Measurements from ENCODE around the gene XRCC1.

XRCC1 gene

DNA sequence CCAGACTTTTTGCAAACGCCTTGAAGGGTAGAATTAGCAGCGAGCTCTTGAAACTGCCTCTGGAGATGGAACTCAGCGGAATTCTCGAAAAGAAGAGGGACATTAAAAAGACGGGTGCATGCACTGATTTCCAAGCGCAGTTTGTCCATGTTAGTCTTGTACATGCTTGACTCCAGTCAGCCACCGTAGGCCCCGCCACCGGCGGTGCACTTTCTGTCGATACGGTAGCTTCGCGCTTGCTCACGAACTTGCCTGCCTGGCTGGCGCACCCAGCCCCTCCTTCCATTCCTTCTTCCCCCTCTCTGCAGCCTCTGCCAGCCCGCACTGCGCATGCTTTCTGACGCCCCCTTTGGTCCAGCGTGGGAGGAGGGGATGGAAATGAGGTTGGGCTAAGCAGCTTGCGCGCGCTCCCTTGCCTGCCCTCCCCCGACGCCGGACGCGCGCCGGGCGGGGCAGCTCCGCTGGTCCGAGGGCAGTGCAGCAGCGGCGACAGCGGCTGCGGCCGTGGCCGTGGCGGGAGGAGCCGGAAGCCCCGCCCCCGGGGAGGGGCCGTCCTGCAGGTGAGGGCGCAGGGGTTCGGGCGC, 42.3 kb downstream of the XRCC1 start, which contains the start of gene ZNF575:
Gene ZNF575, plus strand, starts transcription at position 227 of the 584 bp plus-strand sequence. CDS start 1,235 bp downstream, outside the sequence.
- DNase-seq (ENCODE audit: insufficient read length, low spot score) = peak; percentile 55
- TF ChIP-seq, protein P1, sequence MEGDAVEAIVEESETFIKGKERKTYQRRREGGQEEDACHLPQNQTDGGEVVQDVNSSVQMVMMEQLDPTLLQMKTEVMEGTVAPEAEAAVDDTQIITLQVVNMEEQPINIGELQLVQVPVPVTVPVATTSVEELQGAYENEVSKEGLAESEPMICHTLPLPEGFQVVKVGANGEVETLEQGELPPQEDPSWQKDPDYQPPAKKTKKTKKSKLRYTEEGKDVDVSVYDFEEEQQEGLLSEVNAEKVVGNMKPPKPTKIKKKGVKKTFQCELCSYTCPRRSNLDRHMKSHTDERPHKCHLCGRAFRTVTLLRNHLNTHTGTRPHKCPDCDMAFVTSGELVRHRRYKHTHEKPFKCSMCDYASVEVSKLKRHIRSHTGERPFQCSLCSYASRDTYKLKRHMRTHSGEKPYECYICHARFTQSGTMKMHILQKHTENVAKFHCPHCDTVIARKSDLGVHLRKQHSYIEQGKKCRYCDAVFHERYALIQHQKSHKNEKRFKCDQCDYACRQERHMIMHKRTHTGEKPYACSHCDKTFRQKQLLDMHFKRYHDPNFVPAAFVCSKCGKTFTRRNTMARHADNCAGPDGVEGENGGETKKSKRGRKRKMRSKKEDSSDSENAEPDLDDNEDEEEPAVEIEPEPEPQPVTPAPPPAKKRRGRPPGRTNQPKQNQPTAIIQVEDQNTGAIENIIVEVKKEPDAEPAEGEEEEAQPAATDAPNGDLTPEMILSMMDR (IDR thresholded peaks at IDR 0.05; ENCODE audit: insufficient read depth, missing control alignments) = no peak
- no peak for FAIRE-seq

DNA sequence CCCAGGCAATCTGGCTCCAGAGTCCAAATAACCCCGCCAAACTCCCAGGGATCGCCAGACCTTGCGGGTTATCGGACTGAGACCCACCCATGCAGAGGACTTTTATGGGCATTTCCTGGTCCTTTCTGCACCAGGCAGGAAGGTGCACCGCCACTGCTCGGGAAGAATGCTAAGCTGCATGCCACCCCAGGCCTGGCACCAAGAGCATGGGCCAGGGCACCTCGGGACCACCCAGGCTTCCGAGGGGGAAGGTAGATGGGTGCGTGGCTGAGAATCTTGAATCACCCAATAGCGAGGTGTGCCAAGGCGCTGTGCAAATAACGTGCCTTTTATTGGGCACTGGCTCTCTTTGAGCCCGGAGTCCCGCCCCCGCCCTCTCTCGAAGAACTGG, 42.8 kb downstream of the XRCC1 start:
- TF ChIP-seq, protein P1 (IDR thresholded peaks at IDR 0.05; ENCODE audit: insufficient read depth, missing control alignments) = no peak
- FAIRE-seq (no peak), DNase-seq (ENCODE audit: insufficient read length, low spot score) (no peak)

DNA sequence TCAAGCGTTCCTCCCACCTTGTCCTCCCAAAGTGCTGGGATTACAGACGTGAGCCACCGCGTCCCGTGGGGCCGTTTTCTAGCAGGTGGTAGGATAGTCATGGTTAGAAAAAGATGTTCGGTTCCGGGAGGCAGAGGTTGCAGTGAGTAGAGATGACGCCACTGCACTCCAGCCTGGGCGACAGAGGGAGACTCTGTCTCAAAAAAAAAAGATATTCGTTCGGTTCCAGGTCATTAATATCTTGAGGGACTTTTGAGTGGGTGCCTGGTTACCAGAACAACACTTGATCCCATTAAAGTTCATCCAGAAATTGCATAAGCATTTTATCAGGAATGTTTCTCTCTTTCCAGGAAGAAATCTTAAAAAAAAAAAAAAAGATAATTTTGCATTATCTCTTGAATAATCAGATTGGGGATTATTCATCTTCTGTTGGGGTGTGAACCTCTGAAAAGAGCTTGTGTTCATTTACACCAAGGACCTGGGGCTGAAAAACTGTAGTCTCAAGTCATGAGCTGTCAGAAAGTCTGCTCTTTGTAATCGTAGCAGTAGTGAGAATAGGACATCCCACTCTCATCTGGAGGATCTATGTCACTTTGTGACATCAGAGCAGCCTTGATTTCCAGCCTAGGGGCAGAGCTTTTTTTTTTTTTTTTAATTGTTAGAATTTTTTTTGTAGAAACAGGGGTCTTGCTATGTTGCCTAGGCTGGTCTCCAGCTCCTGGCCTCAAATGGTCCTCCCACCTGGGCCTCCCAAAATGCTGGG, 47.3 kb downstream of the XRCC1 start:
- TF ChIP-seq, protein P1 (IDR thresholded peaks at IDR 0.05; ENCODE audit: insufficient read depth, missing control alignments) = no peak
- no peak for DNase-seq (ENCODE audit: insufficient read length, low spot score)
- FAIRE-seq = no peak

DNA sequence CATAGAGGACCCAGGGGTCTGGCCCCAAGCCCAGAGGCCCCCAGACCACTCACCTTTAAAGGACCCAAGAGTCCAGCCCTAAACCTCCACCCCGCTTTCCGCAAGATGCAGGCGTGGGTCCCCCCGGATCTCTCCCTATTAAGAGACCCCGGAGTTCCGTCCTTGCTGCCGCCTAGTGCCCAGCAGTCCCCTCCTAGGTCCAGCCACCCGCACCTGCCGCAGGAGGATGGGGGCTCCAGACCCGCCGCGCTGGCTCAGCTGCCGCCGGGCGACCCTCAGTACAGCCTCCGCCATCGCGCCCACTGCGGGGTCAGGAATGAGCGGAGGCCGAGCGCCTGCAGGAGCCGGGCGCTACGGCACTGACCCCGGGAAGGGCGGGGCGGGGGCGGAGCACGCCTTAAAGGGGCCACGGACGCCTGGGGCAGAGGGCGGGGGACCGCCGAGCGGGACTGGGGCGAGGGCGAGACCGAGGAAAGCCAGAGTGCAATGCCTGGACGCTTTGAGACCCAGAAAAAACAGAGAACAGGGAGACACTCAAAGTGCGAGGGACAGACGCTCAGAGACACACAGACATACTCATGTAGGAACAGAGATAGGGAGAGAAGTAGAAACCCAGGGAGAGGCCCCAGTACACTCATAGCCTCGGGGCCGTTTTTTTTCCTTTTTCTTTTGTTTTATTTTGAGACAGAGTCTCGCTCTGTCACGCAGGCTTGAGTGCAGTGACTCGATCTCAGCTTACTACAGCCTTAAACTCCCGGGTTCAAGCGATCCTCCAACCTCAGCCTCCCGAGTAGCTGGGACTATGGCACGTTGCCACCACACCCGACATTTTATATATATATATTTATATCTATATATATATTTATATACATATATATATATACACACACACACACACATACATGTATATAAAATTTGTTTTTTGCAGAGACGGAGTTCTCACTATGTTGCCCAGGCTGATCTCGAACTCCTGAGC, 48.2 kb downstream of the XRCC1 start, which contains the start of gene ETHE1:
Gene ETHE1, minus strand, starts transcription at position 318 of the 976 bp plus-strand sequence. Its CDS starts 24 bp downstream, at position 294.
- TF ChIP-seq, protein P1 (IDR thresholded peaks at IDR 0.05; ENCODE audit: insufficient read depth, missing control alignments) = no peak
- DNase-seq (ENCODE audit: insufficient read length, low spot score) (peak; percentile 71), FAIRE-seq (no peak)

DNA sequence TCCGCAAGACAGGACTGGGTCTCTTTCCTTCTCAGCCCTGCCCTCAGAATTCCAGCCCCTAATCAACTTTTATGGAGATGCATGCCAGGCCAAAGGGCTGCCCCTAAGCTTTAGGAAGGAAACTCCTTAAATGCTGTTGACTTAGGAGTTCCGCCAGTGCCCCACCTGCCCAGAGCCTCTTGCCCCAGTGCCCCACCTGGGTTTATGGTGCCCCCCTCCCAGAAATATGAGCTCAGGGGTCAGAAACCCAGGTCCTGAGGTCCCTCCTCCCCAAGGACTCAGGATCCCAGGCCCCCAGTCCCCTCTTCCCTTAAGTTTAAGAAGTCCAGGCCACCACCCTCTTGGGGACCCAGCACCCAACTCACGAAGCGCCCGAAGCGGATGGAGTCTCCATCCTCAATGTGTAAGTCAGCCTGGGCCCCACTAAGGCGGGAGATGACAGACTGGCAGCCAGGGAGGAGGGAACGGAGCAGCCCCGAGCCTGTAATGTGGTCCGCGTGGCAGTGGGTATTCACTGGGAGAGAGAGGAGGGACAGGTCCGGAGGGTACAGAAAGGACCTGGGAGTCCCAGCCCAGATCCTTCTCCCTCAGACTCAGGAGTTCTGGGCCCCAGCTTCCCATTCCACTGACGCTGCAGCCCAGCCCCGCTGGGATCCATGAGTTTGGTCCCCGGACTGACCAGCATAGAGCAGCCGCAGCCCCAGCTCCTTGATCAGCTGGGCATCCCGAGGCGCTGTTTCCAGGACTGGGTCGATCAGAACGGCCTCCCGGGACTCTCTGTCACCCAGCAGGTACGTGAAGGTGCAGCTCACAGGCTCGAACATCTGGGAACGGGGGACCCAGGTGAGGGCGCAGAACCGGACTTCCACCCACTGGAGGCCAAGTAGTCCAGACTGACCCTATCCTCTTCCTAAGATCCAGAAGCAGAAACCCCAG, 49.2 kb downstream of the XRCC1 start:
- TF ChIP-seq, protein P1 (IDR thresholded peaks at IDR 0.05; ENCODE audit: insufficient read depth, missing control alignments) = no peak
- no peak for FAIRE-seq
- DNase-seq (ENCODE audit: insufficient read length, low spot score) = no peak

Data from D721Med (cell line).